Hepatic stellate cell (primary cell): ENCODE data around the gene SPRY4.
"Not testable (repeated sequence)": the region's sequence is repeated elsewhere in the genome, so short reads cannot be mapped to it uniquely, and the experiment has no call there.

ENCODE experiments used
- DNase-seq: peaks from one replicate; pipeline ENCODE4 v3.0.0; 2011; ENCODE audit warnings: low spot score

The SPRY4 gene

GRCh38 chr5:142314109-142314508 lies 10.7 kb downstream of the SPRY4 start:
- DNase-seq: no peak

GRCh38 chr5:142313682-142314081 lies 11.1 kb downstream of the SPRY4 start:
- DNase-seq: no peak

GRCh38 chr5:142313275-142313674 lies 11.5 kb downstream of the SPRY4 start:
- DNase-seq: no peak

- DNase-seq: no peak
These were observed 12.4 kb downstream of the SPRY4 start for GRCh38 chr5:142312399-142312798.

- DNase-seq: no peak
These were observed 13.1 kb downstream of the SPRY4 start for GRCh38 chr5:142311725-142312124.

- no peak for DNase-seq
These were observed 14.0 kb downstream of the SPRY4 start for GRCh38 chr5:142310803-142311202.

GRCh38 chr5:142309747-142310318 lies 15.0 kb downstream of the SPRY4 start:
- no peak for DNase-seq

- DNase-seq: no peak
These were observed 16.5 kb downstream of the SPRY4 start for GRCh38 chr5:142308358-142308757.

GRCh38 chr5:142307146-142307890 lies 17.5 kb downstream of the SPRY4 start:
- DNase-seq: no peak

- no peak for DNase-seq
These were observed 18.7 kb downstream of the SPRY4 start for GRCh38 chr5:142306077-142306502.

GRCh38 chr5:142305211-142305610 lies 19.6 kb downstream of the SPRY4 start:
- DNase-seq: no peak

- DNase-seq: no peak
These were observed 20.7 kb downstream of the SPRY4 start for GRCh38 chr5:142304013-142304701.

- no peak for DNase-seq
These were observed 21.3 kb downstream of the SPRY4 start for GRCh38 chr5:142303565-142303964.

- no peak for DNase-seq
These were observed 23.3 kb downstream of the SPRY4 start for GRCh38 chr5:142301540-142301939.

- no peak for DNase-seq
These were observed 24.1 kb downstream of the SPRY4 start for GRCh38 chr5:142300677-142301076.

- no peak for DNase-seq
These were observed 26.0 kb downstream of the SPRY4 start for GRCh38 chr5:142298789-142299188.

- not testable (repeated sequence) for DNase-seq
These were observed 27.0 kb downstream of the SPRY4 start for GRCh38 chr5:142297786-142298185.

GRCh38 chr5:142296914-142297417 lies 27.9 kb downstream of the SPRY4 start:
- peak; percentile 77 for DNase-seq

GRCh38 chr5:142295960-142296860 lies 28.6 kb downstream of the SPRY4 start:
- DNase-seq: no peak

- DNase-seq: no peak
These were observed 29.6 kb downstream of the SPRY4 start for GRCh38 chr5:142295084-142295758.

- DNase-seq: no peak
These were observed 31.3 kb downstream of the SPRY4 start for GRCh38 chr5:142293486-142293885.
